ENCODE results near the gene SPIRE1.
"Not testable (repeated sequence)": the region's sequence is repeated elsewhere in the genome, so short reads cannot be mapped to it uniquely, and the experiment has no call there.

Gene SPIRE1

DNA sequence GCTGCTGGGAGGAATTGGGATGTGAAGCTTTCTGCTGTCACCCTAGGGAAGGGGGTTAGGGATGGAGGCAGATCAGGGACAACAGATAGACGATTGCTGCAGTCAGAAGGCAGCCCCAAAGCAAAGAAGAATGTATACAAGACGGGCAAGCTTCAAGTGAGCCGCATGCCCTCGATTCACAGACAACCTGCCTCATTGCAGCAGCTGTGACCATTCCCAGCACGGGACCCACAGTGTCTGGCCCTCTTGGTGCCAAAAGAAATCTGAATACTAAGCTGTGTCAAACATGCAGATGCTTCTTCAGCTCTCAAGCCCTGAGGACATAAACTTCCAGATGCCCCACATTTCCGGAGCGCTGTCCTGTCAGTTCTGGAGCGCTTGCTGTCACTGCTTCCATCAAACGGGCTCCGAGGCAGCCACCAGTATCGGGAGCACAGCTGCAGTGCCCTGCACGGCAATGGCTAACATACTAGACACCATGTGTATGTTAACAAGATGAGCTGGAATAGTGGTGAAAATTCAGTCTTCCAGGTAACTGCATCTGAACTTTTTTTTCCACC is 216.4 kb downstream of the SPIRE1 start:
- peak in 1 of 2 experiments; percentile 7 for DNase-seq

GRCh38 chr18:12438257-12438656 is 219.7 kb downstream of the SPIRE1 start:
- no peak for DNase-seq

DNA sequence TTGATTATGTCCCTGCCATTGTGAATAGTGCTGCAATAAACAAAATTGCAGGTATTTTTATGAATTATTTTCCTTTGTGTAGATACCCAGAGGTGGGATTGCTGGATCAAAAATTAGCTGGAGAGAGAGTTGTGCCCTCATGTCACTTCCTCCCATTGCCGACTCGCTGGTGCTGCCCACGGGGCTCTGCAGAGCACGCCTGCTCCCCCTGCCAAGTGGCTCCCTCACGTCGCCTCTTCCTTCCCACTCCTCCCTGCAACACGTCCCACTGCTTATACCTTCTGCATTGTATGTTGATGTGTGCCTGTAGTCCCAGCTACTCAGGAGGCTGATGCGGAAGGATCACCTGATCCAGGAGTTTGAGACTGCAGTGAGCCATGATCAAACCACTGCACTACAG is 222.0 kb downstream of the SPIRE1 start:
- DNase-seq, result no peak

DNA sequence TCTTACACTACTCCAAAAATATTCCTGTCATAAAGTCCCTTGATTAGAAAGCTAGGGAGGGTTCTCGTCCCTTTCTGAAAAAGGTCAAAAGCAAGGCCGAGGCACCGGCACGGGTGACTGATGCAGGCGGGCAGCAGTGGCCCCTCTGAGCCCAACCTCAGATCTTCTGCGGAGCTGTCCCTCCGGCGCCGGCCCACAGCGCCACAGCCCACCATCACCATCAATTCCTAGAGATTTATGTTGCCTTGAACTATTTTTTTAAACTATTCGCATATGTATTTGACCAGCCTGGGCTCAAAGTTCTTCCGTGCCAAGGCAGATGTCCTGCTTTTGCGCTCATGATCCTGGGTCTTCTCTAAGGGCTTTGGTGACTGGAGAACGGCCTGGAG is 223.4 kb downstream of the SPIRE1 start:
- DNase-seq, result no peak

DNA sequence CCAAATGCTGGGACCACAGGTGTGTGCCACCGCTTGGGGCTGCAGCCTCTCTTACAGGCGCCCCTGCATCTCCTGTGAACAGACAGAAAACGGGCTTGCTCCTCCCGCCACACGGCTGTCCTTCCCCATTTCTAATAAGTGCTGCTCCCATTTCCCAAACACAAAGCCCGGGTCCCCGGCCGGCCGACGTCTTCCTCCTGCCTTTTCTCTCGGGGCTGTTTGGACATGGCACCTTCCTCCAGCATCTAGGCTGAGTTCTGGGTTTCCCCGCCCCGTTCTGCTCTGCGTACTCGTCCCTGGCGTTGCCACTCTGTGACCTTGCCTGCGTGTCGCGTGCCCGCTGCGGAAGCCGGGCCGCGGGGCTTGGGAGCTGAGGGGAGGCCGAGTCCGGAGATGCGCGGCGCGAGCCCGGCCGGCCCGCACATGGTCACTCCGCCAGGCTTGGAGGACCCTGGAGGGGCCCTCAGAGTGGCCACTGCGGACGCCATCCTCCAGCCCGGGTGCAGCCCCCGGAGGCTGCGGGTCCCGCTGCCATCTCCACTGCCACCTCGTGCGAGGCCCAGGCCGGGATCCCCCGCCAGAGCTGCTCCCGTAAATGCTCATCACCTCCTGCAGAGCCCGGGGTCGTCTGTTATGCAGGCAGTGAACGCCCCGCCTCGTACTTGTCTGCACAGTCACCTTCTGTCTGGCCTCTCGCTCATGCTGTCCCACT is 223.9 kb downstream of the SPIRE1 start:
- DNase-seq, result no peak

- DNase-seq, result no peak
These were observed 225.0 kb downstream of the SPIRE1 start for GRCh38 chr18:12432881-12433280.

DNA sequence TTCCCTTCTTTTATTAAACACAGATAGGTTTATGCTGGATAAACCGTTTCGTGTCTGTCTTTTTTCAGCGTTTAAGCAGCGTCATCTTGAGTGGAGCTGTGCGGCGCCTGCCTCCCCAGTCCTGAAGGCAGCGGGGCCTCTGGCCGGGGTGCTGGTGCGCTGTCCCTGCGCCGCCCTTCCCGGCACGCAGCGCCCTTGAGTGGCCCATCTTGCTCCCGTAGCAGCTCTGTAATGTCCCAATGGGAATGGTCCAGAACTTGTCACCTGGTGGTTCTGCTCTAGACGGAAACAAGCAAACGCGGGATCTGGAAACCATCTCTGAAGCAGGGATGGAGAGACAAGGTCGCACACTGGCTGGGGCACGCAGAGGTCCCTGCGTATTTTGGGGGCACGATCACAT is 225.7 kb downstream of the SPIRE1 start:
- DNase-seq, result no peak

- no peak for DNase-seq
These were observed 226.3 kb downstream of the SPIRE1 start for GRCh38 chr18:12431561-12431960.

DNA sequence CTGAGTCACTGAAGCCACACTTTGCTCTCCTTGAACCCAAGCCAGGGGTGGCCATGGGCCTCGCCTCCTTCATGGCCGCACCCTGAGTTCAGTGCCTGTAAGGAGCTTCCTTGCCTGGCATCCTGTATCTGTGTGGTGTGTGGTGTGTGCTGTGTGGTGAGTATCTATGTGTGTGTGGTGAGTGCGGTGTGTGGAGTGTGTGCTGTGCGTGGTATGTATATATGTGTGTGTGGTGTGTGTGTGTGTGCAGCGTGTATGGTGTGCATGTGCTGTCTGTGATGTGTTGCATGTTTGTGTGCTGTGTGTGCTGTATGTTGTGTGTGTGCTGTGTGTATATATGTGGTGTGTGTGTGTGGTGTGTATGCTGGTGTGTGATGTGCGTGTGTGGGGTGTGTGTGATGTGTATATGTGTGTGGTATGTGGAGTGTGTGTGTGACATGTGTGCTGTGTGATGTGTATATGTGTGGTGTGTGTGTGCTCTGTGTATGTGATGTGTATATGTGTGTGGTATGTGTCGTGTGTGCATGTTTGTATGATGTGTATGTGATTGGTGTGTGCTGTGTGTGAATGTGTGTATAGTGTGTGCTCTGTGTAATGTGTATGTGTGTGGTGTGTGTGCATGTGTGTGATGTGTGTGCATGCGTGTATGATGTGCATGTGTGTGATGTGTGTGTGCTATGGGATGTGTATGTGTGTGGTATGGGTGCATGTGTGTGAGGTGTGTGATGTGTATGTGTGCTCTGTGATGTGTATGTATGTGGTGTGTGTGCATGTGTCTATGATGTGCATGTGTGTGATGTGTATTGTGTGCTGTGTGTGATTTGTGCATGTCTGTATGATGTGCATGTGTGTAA is 227.5 kb downstream of the SPIRE1 start:
- DNase-seq, result no peak

DNA sequence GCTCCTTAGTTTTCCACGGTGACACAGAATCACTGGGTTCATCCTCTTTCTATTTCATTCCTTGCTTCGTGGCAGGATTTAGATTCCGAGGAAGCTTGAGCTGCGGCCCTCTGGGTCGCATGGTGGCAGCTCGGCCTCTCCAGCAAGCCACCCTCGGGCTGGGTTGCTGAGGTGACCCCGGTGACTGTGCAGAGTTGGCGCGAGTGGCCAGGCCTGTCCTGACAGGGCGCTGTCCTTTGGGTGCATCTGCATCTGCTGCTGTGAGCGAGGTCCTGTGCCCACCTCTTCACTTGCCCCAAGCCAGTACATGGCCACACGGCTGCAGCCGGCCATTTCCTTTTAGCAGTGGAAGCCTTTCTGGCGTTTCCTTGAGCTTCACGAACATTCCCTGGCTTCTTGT is 228.4 kb downstream of the SPIRE1 start:
- no peak for DNase-seq

- DNase-seq, result no peak
These were observed 229.0 kb downstream of the SPIRE1 start for GRCh38 chr18:12428923-12429322.

DNA sequence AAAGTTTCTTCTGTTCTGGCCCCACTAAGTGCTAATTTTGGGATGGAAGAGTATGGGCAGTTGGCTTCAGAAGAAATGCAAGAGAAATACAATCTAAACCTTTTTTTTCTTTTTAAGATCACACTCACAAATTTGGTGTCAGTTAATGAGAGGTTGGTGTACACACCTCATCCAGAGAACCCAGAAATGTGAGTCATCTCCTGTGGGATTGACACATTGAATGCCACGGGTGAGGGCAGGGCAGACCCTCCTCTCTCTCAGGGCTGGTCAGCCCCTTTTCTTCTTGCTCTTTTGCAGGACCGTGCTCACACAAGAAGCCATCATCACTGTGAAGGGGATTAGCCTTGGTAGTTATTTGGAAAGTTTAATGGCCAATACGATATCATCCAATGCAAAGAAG is 231.0 kb downstream of the SPIRE1 start:
- no peak for DNase-seq

- no peak for DNase-seq
These were observed 233.7 kb downstream of the SPIRE1 start for GRCh38 chr18:12424252-12424651.

GRCh38 chr18:12423820-12424219 is 234.1 kb downstream of the SPIRE1 start:
- DNase-seq, result no peak

DNA sequence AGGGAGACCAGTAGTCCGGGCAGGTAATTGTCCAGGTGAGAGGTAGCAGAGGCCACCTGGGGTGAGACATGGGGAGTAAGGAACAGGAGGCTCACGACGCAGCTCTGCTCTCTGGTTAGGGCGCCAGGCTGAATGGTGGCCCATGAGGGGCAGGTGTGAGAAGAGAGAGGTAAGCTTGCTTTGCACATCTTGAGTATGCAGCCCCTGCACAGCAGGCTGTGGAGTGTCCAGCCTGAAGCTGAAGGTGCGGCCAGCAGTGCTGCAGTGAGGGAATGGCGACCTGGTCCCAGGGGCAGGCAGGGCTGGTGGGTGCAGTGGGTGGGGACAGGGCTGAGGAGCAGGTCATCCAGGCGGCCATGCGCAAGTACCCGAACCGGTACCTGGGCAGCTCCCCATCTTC is 234.5 kb downstream of the SPIRE1 start:
- DNase-seq, result no peak

DNA sequence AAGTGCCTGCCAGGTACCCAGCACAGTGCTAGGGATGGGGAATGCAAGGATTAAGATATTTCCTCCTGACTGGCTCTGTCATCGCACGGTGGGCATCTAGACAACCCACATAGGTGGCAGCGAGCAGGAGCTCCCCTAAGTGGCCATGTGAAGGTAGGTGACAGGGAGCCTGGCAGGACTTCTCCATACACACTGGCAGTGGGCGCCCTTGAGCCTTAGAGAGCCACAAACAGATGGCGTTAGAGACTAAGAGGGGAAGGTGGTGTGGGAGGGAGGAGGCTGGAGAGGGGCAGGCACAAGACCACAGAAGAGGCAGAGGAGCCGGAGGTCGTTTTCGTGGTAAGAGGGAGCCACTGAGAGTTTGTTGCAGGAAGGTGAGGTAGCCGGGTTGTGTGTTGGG is 235.0 kb downstream of the SPIRE1 start:
- peak; percentile 22 to 46 for DNase-seq

GRCh38 chr18:12421732-12422131 is 236.2 kb downstream of the SPIRE1 start:
- DNase-seq, result no peak

DNA sequence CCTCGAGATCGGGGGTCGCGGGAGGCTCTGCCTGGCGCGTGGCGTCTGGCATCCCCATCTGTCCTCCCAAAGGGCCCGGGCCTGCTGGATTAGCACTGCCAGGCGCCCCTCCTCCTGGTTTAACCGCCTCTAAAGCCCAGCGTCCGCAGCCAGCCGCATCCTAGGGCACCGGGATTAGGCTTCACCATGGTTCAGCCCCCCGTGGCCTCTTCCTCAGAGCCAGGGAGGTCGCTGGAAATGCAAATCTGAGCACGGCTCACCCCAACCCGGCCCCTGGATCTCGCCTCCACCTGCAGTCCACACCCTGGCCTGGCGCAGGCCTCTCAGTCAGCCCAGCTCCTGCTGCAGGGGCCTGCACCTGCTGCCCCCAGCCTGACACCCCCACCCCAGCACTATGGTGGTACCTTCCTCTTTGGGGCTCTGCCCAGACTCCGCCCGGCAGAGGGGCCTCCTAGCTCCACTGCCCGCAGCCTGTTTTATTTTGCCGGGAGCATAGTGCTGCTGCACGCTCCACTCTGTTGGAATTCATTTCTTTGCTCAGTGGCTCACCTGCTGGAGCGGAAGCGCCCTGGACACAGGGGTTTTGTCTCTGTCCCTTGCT is 237.0 kb downstream of the SPIRE1 start:
- peak; percentile 88 to 98 for DNase-seq

DNA sequence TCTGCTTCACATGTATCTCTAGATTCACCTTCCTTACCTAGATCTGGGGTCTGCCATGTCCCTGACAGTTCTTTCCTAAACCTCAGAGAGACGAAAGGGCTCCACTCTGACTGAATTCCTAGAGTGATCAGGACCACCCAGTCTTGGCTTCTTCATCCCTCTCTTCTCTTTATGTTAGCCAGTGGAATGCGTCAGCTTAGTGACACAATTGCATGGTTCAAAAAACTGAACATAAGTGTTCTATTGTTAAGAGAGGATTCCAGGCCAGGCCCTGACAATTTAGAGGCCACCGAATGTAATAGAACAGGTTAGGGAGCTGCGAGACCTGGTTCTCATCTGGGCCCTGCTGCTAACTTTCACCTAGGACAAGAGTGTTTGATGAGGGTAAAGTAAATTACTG is 240.2 kb downstream of the SPIRE1 start:
- DNase-seq, result no peak

DNA sequence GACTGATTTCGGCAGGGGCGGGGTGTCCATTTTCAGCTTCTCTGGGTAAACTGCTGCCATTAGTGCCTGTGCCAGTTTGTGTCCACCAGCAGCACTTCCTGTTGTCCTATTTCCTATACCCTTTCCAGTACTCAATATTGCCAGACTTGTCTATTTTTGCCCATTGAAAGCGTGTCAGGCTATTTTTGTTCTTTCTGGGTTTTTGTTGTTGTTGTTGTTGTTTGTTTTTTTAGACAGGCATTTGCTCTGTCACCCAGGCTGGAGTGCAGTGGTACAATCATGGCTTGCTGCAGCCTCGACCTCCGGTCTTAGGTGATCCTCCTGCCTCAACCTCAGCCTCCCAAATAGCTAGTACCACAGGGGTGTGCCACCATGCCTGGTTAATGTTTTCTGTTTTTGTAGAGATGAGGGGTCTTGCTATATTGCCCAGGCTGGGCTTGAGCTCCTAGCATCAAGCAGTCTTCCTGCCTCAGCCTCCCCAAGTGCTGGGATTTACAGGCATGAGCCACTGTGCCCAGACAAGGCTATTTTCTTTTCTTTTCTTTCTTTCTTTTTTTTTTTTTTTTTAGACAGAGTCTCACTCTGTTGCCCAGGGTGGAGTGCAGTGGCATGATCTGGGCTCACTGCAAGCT is 241.7 kb downstream of the SPIRE1 start:
- DNase-seq, result no peak

DNA sequence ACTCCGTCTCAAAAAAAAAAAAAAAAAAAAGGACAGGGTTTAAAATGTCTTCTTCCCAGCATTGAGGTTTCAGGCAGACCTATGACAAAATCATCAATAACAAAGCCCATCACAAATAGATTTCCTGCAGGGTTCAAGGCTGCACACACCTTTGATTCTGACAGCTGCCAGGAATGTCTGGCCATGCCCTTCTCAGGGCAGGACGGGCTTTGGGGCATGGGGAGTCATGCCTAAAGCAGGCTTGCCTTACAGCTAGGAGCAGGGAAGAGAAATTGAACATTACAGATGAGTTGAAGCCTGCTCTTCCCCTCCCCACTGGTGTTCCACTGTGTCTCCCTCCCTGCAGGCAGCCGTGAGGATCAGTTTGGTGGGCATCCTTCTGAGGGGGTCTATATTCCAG is 246.5 kb downstream of the SPIRE1 start:
- no peak for DNase-seq

GRCh38 chr18:12410747-12411146 is 247.2 kb downstream of the SPIRE1 start:
- not testable (repeated sequence) for DNase-seq

DNA sequence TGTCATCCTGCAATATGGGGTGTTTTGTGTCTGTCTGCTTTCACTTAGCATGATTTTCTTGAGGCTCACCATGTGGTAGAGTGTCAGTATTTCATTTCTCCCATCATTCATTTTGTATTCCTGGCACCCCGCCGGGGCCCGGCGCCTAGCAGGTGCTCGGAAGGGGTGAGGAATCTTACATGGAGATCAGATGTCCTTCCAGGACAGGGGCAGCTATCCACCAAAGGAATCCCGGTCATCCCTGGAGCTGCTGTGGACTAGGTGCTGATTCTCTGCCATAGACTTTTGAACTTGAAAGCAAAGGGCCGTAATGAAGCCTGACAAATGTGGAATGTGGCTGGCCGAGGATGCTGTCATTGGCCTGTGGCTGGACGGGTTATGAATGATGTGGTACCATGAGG is 247.8 kb downstream of the SPIRE1 start:
- DNase-seq, result no peak
